Activated CD4-positive, CD25-positive, alpha-beta regulatory T cell treated with anti-CD3 and anti-CD28 coated beads, Interleukin-2, amount 50 U/mL, for 72 hours (primary cell): ENCODE data around the gene PTPRF.
"Not testable (repeated sequence)": the region's sequence is repeated elsewhere in the genome, so short reads cannot be mapped to it uniquely, and the experiment has no call there.

Experiments
- DNase-seq: peaks from one replicate; pipeline ENCODE4 v3.0.0; 2021

PTPRF gene

DNA sequence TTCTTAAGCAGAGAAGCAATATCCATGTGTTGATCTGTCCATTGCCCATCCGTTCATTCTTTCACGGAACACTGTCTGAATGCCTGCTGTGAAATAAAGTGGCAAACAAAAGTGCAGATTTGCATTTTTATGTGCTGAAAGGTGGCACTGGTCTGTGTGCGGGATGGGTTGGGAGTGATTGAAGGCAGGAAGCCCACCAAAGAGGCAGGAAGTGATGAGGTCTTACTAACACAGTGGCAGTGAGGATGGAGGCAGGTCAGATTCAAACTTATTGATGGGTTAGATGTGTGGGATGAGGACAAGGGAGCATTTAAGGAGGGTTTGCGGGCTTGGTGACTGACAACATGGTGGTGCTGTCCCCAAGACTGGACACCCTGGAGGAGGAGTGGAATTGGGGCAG lies 8.3 kb downstream of the PTPRF start:
- DNase-seq = no peak

DNA sequence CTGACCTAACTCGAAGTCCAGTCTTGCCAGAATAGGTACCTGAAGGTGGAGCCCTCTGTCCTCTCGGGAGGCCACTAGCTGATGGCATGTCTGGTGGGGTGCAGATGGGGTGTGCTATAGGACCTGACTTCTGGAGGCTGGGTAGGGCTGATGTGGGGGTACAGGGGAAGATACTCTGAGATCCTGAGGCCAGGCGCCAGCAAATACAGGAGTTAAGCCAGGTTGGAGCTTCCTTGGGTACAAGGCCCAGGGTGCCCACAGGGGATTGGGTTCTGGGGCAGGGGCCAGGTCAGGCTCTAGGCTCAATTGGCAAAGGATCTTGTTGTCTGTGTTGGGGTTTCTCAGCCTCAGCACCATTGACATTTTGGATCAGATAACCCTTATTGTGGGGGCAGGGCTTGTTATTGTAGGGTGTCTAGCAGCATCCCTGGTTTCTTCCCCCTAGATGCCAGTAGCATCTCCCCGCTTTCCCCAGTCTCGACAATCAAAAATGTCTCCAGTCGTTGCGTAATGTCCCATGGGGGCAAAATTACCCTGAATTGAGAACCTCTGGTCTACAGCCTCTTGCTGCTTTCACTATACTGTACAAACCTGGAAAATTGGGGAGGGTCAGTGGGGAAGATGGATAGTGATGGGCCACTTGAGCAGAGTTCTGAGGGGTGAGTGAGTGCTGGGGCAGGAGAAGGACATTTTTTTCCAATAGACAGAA lies 9.2 kb downstream of the PTPRF start:
- no peak for DNase-seq

DNA sequence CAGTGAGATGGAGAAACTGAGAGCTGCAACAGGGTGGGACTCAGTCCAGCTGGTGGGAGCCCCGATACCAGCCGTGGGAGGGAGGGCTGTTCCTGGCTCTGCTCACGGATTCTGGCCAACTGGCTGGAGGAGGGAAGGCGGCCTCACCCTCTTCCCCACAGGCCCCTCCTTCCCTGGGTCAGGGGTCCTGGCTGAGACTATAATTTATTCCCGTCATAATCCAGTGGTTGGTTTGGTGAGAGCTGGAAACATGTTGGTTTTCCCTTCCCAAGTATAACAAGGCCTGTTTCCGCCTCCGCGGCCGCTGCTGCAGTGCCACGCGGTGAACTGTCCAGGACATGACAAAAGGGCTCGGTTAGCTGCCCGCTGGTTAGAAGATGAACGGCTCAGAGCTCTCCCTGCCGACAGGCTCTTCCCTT lies 10.0 kb downstream of the PTPRF start:
- no peak for DNase-seq

GRCh38 chr1:43541141-43541540 lies 10.5 kb downstream of the PTPRF start:
- no peak for DNase-seq

- no peak for DNase-seq
These were observed 11.2 kb downstream of the PTPRF start for GRCh38 chr1:43541721-43542401.

DNA sequence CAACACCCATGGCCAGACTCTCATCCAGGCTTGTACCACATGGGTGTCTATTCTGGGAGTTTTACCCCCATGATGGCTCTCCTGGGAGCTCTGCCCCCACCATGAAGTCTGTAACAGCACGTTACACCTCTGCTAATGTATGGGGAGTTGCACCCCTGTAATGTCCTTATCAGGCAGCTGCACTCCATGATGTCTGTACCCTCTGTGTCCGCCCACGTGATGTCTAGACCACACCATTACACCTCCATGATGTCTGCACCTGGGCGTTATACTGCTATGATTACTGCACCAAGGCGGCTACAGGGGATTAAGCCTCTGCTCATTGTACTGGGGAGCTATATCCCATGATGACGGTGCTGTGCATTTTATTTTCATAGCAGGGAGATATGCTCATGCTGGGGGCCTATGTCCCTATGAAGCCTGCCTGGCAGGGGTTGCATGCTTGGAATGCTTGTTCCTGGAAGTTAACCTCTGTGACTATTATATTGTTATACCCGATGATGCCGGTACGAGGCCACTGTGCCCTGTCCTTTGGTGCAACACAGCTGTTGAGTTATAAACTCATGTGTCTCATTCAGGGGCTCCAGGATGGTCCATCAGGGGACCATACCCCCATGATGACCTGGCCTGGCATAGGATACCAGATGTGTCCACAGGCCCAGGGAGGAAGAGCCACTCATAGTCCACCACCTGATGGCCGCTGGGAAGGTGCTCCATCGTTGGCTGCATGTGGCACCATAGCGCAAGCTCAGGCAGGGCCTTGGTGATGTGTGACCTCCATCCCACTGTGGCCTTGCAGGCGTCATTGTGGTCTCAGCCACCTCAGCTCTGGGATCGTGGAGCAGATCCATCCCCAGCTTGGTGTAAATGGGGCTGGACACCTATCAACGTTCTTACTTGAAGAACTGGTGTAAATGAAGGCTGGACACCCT lies 12.1 kb downstream of the PTPRF start:
- no peak for DNase-seq

- DNase-seq = no peak
These were observed 12.9 kb downstream of the PTPRF start for GRCh38 chr1:43543567-43543966.

DNA sequence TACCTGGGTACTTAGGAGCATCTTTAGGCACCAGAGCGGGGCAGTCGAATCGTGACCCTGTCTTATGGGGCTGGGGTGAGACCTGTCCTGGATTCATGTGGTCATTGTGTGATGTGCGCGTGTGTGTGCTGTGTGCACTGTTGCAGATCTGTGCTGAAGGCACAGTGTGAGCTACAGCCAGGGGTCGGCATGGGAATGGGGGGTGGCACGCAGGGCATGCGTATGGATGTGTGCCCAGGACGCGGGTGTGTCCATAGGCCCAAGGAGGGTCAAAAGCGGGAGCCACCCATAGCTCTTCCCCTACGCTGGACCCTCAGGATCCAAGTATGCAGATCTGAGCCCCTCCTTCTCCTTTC lies 14.6 kb downstream of the PTPRF start:
- DNase-seq = no peak

DNA sequence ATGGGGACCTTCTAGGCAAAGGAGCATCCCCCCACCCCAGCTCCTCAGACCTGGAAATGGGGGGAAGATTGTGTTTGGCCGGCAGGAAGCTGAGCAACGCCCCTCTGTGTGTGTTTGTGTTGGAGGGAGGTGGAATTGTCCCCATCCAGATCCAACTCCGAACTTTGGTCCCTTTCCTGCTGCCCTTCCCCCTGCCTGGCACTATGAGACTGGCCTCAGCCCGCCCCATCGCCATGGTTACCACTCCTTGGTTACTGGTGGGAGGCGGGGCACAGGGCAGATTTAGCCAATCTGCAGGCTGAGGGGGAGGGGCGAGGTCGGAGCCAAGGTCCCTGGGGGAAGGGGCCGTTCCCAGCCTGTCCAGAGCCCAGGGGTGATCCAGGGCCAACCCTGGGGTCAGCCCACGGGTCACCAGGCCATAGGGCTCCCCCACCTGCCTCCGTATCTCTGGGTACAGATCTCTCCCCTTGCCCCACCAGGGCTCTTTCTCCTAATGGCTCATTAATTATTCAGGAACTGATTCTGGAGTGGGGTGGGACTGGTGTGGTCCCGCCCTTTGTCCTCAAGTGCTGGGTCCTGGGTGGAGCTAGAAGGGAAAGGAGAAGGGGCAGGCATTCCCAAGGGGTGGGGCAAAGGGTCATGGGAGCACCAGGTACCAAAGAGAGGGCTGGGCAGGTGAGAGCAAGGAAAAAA lies 15.2 kb downstream of the PTPRF start:
- no peak for DNase-seq

DNA sequence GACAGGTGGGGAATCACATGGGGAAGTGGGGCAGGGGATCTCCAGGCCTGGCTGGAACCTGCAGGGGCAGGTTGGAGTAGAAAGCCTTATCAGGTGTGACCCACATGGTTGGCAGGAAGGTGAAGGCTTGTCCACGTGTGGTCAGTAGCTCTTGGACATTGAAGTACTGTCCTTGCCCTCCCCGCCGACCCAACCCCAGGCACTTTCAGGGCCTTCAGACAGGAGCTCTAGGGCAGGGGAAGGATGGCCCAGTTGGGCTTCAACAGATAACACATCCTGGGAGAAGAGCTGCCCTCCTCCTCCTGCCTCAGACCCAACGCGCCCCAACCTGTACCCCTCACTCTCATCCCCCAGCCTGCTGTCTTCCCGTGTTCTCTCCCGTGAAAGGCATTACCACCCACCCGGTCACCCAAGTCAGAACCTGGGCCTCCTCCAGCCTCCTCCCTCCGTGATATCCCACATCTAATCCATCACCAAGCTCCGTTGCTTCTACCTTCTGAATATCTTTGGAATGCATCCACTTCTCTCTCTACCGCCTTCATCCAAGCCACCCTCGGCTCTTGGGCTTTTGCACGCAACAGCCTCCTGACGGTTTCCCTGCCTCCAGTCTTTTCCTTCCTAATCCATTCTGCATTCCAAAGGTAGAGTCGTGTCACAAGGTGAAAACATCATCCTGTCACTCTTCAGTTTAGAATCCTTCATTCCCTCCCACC lies 15.9 kb downstream of the PTPRF start:
- no peak for DNase-seq

DNA sequence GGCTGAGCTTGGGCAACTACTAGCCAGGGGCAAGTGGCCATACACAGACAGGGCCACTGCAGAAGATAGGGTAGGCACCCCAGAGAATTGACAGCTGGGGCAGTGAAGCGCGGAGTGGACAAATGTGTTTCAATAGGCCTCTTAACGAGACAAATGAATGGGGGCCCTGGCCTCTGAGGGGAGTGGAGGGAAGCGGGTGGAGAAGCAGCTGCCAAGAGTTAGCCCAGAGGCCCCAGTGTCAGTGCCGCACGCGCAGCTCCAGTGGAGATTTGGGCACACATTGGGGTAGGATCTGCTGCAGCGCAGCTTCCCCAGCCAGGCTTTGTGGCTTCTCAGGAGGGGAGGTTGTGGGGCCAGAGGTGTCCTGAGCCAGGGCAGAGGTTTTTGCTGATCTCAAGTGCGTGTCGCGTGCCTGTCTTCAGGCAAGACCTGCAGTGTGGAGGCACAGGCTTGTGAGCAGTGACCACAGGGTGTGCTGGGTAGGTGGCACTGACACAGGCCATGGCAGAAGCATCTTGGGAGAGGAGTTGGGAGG lies 16.9 kb downstream of the PTPRF start:
- no peak for DNase-seq

DNA sequence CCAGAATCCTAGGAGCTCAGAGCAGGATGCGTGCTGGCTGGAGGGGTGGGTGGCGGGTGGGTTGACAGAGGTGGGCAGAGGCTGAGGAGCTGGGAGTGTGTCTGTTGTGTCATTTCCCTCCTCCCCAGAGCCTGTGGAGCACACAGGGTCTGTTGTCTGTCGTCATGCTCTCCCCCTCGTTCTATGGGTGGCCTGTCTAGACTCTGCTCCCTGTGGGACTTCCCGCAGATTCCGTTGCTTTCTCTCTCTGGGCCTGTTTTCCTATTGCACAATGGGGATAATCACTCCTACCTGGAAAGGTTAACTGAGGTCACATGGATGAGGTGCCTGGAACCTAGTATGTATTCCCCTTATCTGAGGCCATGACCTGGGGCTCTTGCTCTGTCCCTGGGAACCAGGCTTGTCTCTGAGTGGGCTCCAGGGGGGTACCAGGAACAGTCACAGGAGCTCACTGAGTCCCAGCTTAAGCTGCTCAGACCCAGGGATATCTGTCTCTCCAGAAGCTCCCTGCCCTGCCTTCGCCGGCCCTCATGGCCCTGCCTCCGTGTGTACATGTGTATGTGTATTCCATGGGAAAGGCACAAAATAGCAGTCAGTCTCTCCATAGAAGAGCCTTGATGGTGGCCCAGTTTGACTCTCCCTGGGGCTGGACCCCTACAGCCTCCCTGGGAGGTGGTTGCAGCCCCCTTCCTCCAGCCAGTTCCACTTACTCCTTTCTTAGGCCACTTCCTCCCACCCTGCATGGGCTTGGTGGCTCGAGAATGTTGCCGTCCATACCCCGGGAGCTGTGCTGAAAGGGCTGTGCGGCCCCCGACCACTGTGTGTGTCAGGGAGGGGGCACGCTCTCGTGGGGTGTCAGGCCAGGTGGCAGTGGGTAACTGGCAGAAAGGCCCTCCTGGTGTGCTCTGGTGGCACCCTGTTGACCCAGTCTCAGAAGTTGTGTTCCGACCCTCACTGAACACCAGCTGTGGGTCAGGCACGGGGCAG lies 17.9 kb downstream of the PTPRF start:
- no peak for DNase-seq

DNA sequence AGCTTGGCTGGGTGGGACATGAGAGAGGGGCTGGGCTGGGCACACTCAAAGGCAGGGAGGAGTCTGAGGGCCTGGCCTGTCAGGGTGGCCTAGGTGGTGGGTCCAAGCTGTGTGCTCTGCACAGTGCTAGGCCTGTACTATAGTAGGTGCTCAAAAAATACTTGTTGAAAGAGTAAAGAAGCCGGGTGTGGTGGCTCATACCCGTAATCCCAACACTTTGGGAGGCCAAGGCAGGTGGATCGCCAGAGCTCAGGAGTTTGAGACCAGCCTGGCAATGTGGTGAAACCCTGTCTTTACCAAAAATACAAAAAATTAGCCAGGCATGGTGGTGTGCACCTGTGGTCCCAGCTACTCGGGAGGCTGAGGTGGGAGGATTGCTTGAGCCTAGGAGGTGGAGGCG lies 18.7 kb downstream of the PTPRF start:
- DNase-seq = not testable (repeated sequence)

DNA sequence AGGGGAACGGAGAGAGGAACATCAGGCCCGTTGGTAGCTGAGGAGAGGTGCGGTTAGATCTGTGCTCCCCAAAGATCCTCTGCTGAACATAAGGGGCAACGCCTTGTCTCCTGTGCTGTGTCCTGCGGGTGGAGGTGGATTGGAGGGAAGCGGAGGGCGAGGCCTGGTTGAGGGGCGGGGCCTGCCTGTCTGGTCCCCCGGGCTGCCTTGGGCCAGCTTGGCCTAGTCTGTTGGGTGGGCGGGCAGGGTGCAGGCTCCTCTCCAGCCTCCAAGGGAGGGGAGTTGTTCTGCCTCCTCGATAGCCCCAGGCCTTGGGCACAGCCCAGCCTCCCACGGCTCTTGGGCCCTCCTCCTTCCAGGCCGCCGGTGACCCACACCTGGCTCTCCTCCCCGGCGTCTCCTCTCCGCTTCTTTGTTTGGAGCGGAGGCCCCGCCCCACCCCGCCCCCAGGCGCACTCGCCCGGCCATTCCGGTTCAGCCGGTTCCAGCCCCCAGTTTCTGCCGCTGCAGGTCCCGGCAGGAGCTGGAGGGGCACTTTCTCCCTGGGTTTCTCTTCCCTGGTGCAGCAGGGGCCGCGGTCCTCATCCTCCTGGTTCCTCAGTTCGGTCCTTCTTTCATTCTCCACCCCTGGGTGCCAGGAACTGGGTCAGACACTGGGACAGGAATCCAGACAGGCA lies 19.4 kb downstream of the PTPRF start:
- DNase-seq = no peak

- no peak for DNase-seq
These were observed 20.0 kb downstream of the PTPRF start for GRCh38 chr1:43550598-43551246.

GRCh38 chr1:43551396-43551888 lies 20.8 kb downstream of the PTPRF start:
- DNase-seq = no peak

GRCh38 chr1:43552059-43552742 lies 21.5 kb downstream of the PTPRF start:
- DNase-seq = no peak

DNA sequence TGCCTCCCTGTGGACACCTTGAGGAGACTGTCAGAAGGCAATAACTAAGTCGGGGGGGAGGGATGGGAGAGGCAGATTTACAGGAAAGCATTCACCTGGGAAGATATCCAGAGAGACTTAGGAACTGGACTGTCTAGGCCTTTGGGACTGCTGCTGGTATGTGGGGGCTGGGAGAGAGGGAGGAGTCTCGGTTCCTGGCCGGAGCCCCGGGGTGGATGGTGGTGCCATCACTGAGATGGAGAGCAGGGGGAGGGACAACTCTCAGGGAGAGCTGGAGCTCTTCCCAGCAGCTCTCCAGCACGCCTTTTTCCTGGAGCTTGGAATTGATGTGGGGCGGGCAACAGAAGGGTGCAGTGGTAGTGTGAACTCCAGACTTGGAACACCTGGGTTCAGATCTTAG lies 22.1 kb downstream of the PTPRF start:
- no peak for DNase-seq

DNA sequence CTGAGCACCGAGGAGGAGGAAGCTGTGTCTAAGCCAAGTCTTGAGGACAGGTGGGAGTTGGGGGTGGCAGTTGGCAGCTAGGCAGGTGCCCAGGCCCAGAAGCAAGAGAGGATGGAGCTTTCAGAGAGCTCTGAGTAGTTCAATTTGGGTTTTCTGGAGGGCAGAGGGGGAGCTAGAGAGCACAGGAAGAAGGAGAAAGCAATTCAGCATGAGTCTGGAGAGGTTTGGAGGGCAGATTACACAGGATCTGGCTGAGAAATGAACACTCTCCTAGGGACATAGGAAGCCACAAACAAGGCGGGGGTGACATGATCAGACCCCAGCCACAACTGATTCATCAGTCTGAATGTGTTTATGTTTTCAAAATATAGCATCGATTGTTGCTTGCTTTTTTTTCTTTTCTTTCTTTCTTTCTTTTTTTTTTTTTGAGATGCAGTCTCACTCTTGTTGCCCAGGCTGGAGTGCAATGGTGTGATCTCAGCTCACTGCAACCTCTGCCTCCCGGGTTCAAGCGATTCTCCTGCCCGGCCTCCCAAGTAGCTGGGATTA lies 23.8 kb downstream of the PTPRF start:
- no peak for DNase-seq
